ENCODE measurements around the gene PKN2. TPM values are rescaled to one million over a fixed set of nuclear protein-coding genes. Genes with fewer than 3 reads are reported as not detected.
"Not testable (repeated sequence)": the region's sequence is repeated elsewhere in the genome, so short reads cannot be mapped to it uniquely, and the experiment has no call there.

Gene PKN2
- total and polyA plus RNA-seq, 3 donors from 2014 or later = 12.0 to 46.5 (median 43.9) TPM

GRCh38 chr1:88877911-88878310 lies 193.8 kb downstream of the PKN2 start:
- intact Hi-C loops (cut with DNase I; ENCODE audit: low total_unique reads) = loop anchor here (10.0 kb wide), 1 partner anchor 223 kb away; no protein-coding TSS in a partner anchor
- 73 to 77% methylated on average over 9 of the region's 9 CpGs for WGBS, 2 donors
- TF ChIP-seq CTCF (IDR thresholded peaks at IDR 0.05) (no peak), POLR2A (IDR thresholded peaks at IDR 0.05) (no peak)
- DNase-seq = no peak
- Histone ChIP-seq H3K4me3 (no peak overlapping the region), H3K27ac (no peak overlapping the region), H3K9me3 (no peaks in the 10 kb centered on the region), H3K4me1 (peaks cover 7% of the 10 kb centered on the region), H3K36me3 (ENCODE audit: low read depth, missing control alignments) (no peaks in the 10 kb centered on the region), H3K27me3 (no peaks in the 10 kb centered on the region)

- WGBS, 2 donors = 72 to 76% methylated on average over 4 of the region's 4 CpGs
- H3K36me3 ChIP-seq (ENCODE audit: low read depth, missing control alignments) = no peaks in the 10 kb centered on the region
- no peaks in the 10 kb centered on the region for H3K27me3 ChIP-seq
- DNase-seq = no peak
- no peak overlapping the region for H3K27ac ChIP-seq
- no peaks in the 10 kb centered on the region for H3K9me3 ChIP-seq
- H3K4me3 ChIP-seq = no peak overlapping the region
- no peak for TF ChIP-seq POLR2A (IDR thresholded peaks at IDR 0.05)
- no peak for TF ChIP-seq CTCF (IDR thresholded peaks at IDR 0.05)
- peaks cover 7% of the 10 kb centered on the region for H3K4me1 ChIP-seq
- intact Hi-C loops (cut with DNase I; ENCODE audit: low total_unique reads) = loop anchor here (10.0 kb wide), 1 partner anchor 224 kb away; no protein-coding TSS in a partner anchor
These were observed 194.7 kb downstream of the PKN2 start for GRCh38 chr1:88878731-88879130.

GRCh38 chr1:88880717-88881116 lies 196.6 kb downstream of the PKN2 start:
- H3K36me3 ChIP-seq (ENCODE audit: low read depth, missing control alignments); H3K4me1 ChIP-seq; DNase-seq; intact Hi-C loops (cut with DNase I; ENCODE audit: low total_unique reads); H3K27me3 ChIP-seq; H3K9me3 ChIP-seq; H3K4me3 ChIP-seq; H3K27ac ChIP-seq: not testable (repeated sequence)
- 66 to 76% methylated on average over 8 of the region's 8 CpGs for WGBS, 2 donors

GRCh38 chr1:88883156-88883555 lies 199.1 kb downstream of the PKN2 start:
- Histone ChIP-seq H3K4me1 (no peaks in the 10 kb centered on the region), H3K9me3 (no peaks in the 10 kb centered on the region), H3K4me3 (no peak overlapping the region), H3K27ac (no peak overlapping the region), H3K36me3 (ENCODE audit: low read depth, missing control alignments) (no peaks in the 10 kb centered on the region), H3K27me3 (no peaks in the 10 kb centered on the region)
- no peak for TF ChIP-seq POLR2A (IDR thresholded peaks at IDR 0.05)
- no peak for TF ChIP-seq CTCF (IDR thresholded peaks at IDR 0.05)
- intact Hi-C loops (cut with DNase I; ENCODE audit: low total_unique reads) = no loop called here
- WGBS, 2 donors = 79 to 84% methylated on average over 3 of the region's 3 CpGs
- DNase-seq = no peak

Small RNA genes within 50 kb of the gene (small RNA-seq; reads per million reads assigned to genes)
- 0 reads per million in 2 donors for gene RNU6-125P

Other genes starting within 250 kb of the PKN2 start
- gene GTF2B, start 207.3 kb downstream of the PKN2 start, total RNA-seq = 10 to 100 TPM; 30.1 to 32.5 TPM
- 25.1 TPM for gene GTF2B, start 207.3 kb downstream of the PKN2 start, polyA plus RNA-seq (ENCODE audit: insufficient read depth, low read depth, low replicate concordance)

Measured in testis (tissue), 3 donors.